Omental fat pad (tissue), 4 donors: ENCODE measurements around the gene MTX1. TPM values are rescaled to one million over a fixed set of nuclear protein-coding genes. Genes with fewer than 3 reads are reported as not detected.
"Not testable (repeated sequence)": the region's sequence is repeated elsewhere in the genome, so short reads cannot be mapped to it uniquely, and the experiment has no call there.

Source experiments
- ATAC-seq: fragments of 150-250 bp; one replicate; pipeline ENCODE4 v1.9.1; 2016; ENCODE audit warnings: mild to moderate bottlenecking, moderate library complexity; ENCODE audit not compliant: low FRiP score
- DNase-seq: peaks from one replicate; pipeline ENCODE4 v3.0.0-alpha.2; 2019; ENCODE audit warnings: low spot score
- CTCF ChIP-seq, 3 donors: fragments of 450-650 bp; IDR thresholded peaks; one replicate each; pipeline ENCODE4 v1.5.1; 2016 to 2017; ENCODE audit warnings: antibody characterized with exemption in 3 of 3, mild to moderate bottlenecking in 3 of 3, moderate library complexity in 2 of 3
- total RNA-seq, 4 donors: library from RNA; depleted of rRNA; stranded (reverse); fragments of >200 nt; gene quantifications; one replicate each; pipeline ENCODE4 v1.1.0, GENCODE V29; 2016

The MTX1 gene
- total RNA-seq = 10 to 100 TPM; 38.3 to 52.0 (median 40.8) TPM

DNA sequence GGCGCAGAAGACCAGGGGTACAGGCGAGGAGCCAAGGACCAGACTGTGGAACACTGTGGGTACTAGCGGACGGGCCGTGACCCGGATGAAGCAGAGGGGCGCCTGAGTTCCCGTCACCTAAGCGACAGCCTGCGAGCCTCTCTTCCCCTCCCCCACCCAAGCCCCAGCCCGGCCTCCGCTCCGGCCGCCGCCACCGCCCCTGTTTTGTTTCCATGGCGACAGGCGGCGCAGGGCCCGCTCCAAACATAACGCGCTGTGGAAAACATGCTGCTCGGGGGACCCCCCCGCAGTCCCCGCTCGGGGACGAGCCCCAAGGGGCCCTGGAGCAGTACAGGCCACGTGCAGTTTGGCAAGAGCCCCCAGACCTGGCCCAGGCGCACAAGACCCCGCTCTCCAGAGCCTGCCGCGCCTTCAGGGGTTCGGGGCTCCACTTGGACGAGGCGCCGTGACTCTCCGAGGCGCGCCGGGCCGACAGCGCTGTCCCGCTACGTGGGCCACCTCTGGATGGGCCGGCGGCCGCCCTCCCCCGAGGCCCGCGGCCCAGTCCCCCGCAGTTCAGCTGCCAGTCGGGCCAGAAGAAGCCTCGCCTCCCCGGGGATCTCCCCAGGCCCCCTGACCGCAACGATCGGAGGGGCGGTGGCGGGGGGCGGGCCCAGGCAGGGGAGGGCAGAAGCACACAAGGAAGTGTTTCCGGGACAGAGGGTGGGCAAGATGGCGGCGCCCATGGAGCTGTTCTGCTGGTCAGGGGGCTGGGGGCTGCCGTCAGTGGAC, at the start of gene MTX1:
Gene MTX1 (plus strand): TSS at position 155 of the 771 bp plus-strand sequence. CDS start 110 bp downstream, at position 265.
- TF ChIP-seq CTCF (IDR thresholded peaks at IDR 0.05) = peak in 1 of 3 donors; percentile 12
- peak; percentile 68 for DNase-seq
- peak; percentile 81 for ATAC-seq

GRCh38 chr1:155158991-155159390, 49.5 kb upstream of the MTX1 start:
- DNase-seq = no peak
- no peak for ATAC-seq

GRCh38 chr1:155160128-155160527, 48.4 kb upstream of the MTX1 start:
- no peak for TF ChIP-seq CTCF (IDR thresholded peaks at IDR 0.05)
- no peak for DNase-seq

More at GRCh38 chr1:155158991-155159390, 49.5 kb upstream of the MTX1 start:
- no peak for TF ChIP-seq CTCF (IDR thresholded peaks at IDR 0.05)

GRCh38 chr1:155162631-155163030, 45.9 kb upstream of the MTX1 start:
- DNase-seq, ATAC-seq: not testable (repeated sequence)

More at GRCh38 chr1:155160128-155160527, 48.4 kb upstream of the MTX1 start:
- no peak for ATAC-seq

DNA sequence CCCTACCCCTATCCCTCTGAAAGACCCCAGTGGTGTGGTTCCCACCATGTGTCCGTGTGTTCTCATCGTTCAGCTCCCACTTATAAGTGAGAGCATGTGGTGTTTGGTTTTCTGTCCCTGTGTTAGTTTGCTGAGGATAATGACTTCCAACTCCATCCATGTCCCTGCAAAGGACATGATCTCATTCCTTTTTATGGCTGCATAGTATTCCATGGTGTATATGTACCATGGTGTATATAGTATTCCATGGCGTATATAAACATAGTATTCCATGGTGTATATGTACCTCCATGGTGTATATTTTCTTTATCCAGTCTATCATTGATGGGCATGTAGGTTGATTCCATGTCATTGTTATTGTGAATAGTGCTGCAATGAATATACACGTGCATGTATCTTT, 44.7 kb upstream of the MTX1 start:
- DNase-seq, ATAC-seq: not testable (repeated sequence)

DNA sequence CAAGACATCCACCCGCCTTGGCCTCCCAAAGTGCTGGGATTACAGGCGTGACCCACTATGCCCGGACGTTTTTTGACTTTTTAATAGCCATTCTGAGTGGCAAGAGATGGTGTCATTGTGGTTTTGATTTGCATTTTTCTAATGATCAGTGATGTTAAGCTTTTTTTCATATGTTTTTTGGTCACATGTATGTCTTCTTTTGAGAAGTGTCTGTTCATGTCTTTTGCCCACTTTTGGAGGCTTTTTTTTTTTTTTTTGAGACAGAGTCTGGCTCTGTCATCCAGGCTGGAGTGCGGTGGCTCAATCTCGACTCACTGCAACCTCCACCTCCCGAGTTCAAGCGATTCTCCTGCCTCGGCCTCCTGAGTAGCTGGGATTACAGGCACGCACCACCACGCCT, 43.9 kb upstream of the MTX1 start:
- DNase-seq, ATAC-seq: not testable (repeated sequence)

DNA sequence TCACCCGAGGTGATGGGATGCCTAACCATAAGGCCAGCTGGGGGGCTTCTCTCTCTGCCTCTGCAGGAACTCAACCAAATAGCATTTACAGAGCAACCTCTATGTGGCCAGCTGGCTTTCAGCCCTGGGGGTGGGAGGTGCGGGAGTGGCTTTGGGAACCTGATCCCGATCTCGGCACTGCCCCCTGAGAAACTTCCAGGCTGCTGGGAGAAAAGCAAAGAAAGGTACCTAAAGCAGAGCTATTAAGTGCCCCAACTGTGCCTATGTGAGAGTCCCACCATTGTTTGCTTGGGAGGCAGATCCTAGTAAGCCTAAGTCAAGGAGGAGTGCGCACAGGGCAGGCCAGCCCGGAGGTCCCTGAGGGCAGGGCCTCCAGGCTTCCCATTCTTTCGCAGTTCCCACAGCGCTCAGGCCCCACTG, 42.4 kb upstream of the MTX1 start:
- no peak for ATAC-seq
- no peak for DNase-seq

GRCh38 chr1:155166471-155167165, 41.9 kb upstream of the MTX1 start:
- no peak for TF ChIP-seq CTCF (IDR thresholded peaks at IDR 0.05)
- ATAC-seq (no peak), DNase-seq (no peak)

More for the DNA sequence above, 42.4 kb upstream of the MTX1 start:
- TF ChIP-seq CTCF (IDR thresholded peaks at IDR 0.05) = no peak
